ENCODE measurements around the gene HS1BP3.

The HS1BP3 gene

DNA sequence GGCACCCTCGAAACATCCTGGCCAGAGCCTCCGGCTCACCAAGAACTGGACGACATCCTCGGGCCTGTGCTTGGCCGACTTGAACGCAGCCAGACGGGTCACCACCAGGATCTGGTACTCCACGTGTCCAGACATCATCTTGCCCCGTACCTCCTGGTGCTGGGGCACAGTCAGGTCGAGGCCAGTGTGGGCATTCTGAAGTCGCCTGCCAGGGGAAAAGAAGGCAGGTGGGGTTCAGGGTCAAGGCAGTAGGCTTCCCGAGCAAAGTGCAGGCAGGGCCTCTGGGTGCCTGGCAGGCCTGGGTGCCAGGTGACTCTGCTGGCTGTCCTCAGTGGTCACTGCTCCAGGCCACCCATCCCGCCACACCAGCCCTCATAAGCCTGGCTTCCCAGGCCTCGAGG is 5.6 kb downstream of the HS1BP3 start:
- no peak for DNase-seq

DNA sequence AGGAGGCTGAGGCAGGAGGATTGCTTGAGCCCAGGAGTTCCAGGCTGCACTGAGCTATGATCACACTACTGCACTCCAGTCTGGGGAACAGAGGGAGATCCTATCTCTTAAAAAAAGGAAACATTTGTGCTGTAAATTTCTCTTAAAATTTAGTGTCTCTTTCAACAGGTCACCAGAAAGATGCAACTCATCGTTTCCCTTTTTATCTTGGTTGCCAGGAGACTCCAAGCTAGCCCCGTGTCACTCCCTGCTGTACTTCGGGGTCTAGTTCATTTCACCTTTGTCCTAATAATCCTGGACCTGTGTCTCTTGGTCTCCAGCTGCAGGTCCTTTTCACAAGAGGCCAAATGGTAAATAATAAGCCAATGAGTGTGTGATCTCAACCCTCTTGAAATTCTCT is 7.1 kb downstream of the HS1BP3 start:
- no peak for DNase-seq

DNA sequence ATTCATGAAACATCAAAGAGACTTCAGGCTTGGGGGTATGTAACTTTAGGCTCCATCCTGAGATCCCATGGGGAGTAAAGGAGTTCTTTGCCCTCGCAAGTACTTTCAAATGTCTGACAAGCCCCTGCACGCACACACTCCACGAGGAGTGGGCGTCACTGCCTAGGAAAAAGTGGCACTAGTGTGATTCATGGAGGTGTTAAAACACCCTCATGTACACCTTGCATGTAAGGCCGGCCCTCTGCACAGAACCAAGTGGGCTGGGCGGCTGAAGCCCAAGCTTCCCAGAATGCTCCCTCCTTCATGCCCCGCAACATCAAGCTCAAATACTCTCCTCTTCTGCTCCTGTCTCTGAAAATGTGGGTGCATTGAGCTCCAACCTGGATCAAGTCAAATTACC is 7.8 kb downstream of the HS1BP3 start:
- DNase-seq: no peak

DNA sequence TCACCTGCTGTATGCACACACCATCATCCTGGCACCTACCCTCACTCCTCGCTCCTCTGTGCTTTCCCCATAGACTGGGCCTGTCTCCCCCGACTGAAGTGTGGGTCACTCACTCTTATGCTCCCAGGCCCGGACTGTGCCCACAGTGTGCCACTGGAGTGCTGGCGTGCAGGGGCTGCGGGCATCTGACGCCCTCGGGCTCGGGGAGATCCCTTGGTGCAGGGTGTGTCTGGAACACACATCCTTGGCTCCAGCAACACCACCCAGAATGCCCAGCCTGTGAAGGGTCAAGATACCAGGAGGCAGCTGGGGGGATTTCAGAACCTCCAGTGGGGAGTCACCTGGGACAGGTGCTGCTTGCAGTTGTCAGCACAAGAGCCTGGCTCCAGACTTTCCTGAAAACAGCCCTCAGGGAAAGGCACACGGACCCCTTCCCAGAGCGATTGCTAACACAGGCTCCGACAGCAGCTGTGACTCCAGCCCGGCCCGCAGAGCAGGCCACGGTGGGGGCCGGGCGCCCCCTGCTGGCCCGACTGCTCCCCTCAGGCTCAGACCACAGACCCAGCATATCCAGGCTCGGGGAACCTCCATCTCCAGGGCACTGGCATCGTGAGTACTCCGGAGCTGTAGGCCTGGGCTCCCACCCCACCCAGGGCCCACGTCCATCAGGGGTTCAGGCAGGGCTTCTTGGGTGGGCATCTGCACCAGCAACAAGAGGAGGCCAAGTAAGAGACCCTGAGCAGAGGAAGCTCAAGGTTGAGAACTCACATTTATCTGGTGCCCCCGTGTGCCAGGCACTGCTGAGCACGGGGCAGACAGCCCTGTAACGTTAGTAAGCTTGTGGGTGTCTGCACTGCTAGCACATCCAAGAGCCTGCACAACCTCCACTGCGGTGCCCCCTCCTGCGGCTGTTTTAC is 8.6 kb downstream of the HS1BP3 start:
- DNase-seq: peak; percentile 76

DNA sequence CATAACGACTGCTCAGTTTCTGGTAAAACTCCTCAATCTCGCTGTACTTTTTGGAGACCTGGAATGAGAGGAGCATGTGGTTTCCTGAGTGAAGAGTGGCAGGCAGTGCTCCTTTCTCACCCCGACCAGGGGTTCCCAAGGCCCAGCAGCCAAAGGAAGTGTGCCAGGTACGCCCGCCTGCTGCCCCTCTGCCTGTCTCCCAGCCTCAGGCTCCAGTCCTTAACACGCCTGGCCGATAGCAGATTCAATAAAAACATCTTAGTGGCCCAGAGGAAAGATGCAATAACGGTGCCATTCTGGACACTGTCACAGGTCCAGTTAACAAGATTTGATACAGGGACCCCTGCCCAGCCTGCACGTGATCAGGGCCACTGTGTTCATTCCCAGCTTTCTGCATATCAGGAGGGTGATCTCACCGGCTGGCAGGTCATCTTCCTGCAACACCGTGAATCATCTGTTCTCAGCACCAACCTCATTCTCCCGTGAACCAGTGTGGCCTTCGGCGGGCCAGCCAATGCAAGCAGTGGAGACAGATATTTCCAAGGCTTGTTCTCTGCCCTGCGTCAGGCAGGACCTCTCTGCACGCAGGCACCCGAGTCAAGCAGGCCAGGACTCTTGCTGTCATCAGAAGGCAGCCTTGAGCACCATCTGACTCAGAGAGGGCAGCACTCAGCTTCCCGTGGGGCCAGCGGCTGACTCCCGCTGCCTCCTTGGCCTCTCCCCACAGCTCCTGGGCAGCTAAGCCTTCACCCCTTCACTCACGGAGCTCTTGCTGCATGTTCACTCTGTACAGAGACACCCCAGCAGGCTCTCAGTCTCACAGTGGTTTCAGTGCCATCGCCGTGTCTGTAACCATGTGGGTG is 9.5 kb downstream of the HS1BP3 start:
- no peak for DNase-seq

DNA sequence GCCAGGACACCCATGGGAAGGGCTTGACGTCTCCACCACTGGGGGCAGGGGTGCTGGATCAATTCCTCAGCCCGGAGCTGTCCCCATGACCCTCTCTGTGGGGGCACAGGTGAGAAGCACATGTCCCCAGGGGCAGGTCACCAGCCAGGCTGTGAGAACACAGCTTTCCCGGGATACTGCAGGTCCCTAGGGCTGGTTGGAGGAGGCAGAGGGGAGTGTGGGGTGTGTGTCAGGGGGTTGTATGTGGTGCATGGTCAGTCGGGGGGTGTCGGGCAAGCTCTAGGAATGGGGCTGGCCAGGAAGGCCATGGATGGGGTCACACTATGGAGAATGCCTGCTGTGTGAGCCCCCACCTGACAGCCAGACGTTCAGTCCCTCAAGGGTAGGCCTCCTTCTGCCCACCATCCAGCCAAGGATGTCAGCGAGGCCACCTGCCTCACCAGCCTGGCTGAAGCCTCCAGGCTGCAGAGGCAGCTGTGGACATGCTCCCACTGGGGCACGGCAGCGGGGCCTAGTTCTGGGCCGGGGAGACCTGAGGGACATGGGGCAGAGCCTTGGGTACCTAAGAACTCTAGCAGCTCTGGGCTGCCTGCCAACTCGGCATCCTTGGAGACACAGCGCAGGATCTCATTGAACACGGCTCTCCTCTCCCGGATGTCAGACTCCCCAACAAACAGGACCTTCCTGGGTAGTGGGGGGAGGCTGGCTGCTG is 10.3 kb downstream of the HS1BP3 start:
- no peak for DNase-seq

DNA sequence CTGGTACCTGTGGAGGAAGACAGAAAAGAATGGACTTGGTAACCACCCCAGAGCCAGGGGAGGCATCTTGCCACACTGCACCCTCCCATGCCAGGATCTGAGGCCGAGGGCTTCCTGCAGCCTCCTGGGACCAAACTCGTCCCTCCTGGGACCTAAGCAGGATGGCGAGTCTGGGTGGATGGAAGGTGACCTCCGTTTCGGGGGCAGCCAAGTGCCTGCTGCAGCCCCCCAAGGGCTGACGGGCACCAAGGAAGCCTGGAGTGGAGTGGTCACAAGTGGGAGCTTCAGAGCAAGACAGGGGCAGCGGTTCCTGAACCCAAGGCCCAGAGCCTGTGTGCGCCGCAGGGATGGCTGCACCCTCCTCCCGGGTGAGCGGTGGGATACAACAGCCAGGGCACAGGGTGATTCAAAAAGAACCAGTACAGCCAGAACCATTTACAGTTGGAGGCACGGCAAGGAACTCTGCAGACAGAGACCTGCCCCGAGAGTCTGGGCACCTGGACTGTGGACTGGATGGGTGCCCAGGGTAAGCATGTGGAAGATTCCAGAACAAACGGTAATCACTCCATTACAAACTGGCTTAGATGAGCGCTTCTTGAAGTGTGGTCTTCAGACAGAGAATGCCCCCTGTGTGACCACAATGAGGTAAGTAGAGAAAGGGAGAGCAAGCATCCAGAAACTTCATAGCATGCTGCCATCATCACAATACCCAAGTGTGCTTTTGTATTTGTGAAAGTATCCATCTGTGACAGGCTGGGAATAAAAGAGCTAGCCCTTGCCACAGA is 12.1 kb downstream of the HS1BP3 start:
- no peak for DNase-seq

DNA sequence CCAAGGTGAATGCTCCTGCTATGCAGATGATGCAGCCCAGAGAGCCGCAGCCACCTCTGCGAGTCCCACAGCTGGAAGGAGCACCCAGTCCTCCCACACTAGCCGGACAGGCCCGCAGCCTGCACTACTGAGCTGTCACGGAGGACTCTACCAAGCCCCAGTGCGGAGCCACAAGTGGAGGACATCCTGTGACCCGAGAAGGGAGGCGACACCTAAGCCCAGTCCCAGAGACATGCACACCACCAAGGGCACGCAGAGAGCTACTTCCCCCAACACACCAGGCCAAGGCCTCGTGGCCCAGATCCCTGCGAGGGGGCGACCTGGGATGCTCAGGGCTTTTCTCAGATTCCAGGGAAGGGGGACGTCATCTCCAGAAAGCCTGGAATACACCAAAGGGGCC is 12.9 kb downstream of the HS1BP3 start:
- no peak for DNase-seq

DNA sequence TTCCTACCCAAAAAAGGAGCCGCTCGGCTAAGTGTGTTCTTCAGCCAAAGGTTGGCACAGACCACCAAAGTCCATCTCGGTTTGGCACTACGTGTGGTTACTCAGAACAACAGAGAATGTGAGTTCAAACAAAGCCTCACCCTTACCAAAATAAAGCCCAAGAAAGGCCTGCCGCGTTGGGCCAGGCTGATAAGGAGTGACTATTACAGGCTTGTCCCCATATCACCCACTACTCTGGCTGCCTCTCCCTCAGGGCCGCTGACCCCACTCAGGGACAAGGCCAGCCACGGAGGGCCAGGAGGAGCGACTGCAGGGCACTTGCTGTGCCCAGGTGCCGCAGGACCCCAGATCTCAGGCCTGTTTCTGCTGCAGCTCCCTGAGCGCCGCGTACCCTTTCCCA is 13.8 kb downstream of the HS1BP3 start:
- DNase-seq: no peak

DNA sequence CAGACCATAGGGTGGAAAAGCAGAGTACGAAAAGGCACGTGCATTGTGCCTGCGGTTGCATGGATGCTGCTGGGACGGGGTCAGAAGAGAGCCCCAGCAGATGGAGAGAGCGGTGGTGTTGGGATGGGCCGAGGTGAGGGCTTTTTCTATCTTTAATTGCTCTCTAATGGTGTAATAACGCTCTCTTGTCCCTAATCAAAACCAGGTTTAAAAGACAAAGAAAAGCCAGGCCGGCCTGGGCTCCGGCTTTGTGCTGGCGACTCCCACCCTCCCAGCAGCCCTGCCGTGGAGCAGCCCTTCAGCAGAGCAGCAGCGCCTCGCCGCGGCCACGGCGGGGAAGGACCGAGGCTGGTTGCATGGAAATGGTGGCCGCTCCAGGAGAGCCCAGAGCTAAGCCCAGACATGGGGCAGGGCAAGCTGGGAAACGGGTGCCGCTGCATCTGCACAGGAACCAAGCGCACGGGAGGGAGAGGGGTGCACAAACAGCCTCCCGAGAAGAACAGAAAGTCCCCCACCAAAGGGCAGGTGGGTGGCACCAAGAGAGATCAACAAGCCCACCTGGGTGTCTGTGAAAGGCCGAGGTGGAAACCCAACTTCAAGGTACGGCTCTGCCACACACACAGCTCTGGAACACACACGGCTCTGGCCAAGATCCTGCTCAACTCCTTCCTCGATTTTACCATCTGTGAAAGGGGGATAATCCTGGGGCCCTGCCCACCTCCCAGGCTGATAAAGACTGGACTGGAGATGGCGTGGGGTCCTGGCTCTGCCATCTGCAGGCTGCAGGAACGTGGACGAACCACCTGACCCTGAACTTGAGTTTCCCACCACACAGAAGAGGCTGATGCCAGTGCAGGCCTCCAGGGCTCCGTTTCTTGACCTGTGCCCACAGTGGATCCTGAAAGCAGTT is 15.0 kb downstream of the HS1BP3 start:
- peak; percentile 21 for DNase-seq

DNA sequence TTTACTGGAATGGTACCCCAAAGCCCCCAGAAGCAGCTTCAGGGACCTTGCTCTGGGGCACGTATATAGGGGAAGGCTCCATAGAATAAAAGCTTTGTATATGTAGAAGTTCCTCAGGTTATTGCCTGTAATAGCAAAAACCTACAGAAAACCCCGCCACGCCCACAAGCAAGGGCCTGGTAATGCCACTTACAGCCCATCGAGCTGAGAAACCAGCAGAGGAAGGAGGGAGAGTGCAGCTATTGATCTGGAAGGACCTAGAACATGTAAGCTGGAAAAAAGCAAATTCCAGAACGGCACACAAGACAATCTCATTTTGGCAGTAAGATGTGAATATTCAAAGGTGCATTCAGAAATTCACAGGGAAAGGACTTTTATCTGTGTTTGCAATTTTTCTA is 15.8 kb downstream of the HS1BP3 start:
- DNase-seq: no peak

DNA sequence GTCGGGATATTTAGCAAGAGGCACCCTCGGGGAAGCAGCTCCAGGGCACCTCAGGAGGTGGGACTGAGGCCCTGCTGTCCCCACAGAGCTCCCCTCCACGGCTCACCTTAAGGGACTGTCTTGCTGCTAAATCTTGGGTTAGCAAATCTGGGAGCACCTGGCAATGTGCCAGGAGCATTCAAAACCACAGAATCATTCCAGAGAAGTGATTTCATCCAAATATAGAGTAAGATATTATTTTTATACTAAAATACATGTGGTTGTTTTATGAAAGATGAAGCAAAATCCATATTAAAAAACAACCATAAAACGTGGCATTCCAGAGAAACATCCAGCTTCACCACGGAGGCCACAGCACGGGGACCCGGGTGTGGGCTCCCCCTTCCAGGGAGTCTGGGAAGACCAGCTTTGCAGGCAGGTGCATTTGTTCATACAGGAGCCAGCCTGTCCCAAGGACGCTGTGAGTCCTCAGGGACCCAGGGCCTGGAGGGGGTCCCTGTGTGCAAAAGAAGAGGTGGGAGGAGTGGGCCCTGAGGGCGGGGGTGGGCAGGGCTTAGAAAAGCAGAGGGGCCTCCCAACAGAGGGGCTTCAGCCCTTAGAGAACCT is 16.3 kb downstream of the HS1BP3 start:
- no peak for DNase-seq

DNA sequence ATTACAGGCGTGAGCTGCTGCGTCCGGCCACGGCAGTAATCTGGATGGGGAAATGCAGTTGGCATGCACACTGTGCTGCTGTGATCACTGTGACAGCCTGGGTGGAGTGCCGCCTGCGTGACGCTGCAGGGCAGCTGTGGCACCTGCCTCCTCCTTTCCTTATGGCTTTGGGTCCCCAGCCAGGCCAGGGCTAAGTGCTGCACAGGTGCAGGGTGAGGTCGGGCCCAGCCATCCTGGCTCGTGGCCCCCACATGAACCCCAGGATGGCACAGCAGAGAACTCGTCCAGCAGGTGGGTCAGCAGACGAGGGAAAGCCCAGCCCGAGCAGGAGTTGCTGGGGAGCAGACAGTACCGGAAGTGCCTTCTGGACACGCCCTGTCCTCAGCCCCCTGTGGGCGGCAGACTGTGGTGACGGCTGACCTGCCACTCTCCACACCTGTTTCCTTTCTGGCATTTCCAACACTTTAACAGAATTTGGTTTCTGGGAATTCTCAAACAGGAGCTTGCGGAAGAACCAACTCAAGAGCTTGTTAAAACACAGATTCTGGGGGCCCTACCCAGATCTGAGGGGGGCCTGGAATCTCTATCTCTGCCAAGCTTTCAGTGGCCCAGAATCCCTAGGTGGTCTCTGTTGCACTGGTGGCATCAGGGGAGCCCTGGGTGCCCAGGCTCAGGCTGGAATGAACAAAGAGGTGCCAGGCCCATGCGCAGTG is 16.9 kb downstream of the HS1BP3 start:
- DNase-seq: no peak

DNA sequence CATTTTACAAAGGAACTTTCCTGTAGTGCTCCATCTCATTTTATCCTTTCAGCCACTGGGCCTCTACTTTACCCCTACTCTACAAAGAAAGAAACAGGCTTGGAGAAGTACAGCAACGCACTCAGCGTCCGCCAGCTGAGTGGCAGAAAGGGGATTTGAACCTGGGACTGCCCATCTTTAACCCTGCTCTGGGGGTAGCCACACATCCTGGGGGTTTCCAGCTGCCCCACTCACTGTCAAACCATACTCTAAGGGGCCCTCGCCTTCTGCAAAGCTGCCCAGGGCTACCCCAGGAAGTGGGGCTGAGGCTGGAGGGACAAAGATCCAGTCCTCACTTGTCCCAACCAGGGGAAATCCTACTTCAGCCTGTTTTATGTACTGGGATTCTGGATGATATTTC is 17.9 kb downstream of the HS1BP3 start:
- DNase-seq: no peak

DNA sequence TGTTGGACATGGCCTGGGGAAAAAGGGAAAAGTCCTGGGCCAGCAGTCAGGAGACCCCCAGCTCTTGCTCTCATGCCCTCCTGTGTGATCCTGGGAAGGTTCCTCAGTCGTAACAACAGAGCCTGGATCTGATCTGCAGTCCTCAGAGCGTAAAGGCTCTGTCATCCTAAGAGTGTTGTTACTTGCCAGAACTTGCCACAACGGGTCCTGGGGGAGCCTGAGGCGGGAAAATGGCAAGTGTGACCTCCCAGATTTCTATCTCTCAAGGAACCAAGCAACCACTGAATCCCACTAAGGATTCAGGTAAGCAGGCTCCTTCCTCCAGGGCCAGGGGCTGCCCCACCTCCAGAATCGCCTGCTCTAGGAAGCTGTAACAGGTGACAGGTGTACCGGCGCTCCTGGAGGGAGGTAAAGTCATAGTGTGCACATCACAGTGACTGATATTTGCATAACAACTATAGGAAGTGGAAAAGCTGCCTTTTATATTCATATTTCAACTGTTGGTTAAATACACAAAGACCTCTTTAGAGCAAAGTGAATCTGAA is 18.4 kb downstream of the HS1BP3 start:
- DNase-seq: no peak

DNA sequence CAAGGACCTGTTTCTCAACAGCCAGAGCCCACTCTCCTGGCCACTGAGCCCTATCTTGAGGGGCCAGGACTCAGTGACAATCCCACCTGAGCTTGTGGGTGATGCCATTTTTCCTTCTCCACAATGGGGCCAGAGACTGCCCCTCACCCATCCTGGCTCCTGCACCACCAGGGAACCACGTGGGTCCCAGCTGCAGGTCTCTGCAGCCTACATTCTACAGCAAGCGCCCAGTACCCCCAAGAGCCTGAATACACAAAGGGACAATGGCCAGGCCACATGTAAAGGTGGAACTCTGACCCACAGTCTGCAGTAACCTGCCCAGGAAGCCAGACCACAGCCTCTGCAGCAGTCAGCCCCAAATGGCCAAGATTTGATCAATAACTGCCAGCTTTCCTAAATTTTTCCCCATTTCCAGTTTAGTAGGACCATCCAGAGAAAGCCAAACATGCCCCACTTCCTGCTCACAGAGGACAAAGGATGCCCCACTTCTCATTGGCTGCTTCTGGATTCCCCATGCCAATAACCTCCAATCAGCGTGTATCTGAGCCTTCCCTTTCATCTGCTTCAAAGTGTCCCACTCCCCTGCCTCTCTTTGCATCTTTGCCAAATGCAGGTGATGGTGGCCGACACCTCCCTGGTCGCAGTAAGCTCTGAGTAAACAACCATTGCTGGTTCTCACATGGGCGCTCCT is 19.1 kb downstream of the HS1BP3 start:
- DNase-seq: no peak

DNA sequence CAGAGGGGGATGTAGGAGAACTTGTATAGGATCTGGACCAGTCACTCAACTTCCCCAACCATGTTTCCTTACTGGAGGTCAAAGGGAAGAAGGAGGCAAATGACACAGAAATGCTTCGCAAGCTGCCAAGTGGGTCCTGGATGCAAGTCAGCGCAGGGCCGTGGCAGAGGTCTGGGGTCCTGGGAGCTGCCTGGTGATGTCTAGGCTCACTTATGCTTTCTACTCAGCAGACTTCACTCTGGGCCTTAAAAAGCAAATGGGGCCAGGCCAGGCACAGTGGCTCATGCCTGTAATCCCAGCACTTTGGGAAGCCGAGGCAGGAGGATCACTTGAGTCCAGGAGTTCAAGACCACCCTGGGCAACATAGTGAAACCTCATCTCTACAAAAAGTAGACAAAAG is 19.9 kb downstream of the HS1BP3 start:
- DNase-seq: no peak

DNA sequence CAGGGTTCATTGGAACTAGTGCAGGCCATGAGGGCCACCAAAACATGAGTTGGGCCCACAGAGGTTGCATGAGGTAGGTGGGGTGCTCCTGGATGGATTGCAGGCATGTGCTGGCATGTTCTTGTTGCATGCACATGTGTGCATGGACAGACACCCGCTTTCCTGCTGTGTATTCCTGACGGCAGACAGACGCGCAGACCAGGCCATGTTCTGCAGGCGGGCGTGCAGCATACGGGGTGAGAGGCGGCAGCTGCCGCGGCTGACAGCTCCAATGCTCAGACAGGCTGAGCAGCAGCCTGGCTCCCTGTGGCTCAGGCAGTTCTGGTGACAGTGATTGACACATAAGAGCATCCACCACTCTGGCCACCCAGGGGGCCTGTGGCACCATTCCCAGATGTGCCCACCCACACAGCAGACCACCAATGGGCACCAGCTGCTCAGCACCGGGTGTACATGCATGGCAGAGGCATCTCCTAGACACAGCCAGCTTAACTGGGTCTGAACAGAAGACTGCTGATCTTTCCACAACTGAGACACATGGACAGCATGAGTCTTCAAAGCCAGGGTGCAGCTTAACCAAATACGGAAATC is 21.2 kb downstream of the HS1BP3 start:
- DNase-seq: no peak

DNA sequence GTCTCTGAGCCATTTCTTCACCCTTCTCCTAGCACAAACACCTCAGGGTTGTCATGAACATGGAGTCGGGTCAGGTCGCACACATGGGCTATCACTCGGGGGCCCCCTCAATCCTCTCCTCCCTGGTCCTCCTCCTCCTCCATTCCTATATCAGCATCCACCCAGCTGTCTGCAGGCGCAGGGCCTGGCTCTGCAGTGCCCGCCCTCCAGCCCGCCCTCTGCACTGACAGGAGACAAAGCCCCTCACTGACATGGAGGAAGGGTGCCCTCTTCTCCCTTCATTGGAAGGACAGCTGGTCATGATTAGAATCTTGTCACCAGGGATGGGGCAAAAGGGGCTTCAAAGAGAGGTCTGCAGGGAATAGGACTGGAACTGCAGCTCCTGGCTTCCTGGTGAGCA is 21.7 kb downstream of the HS1BP3 start:
- no peak for DNase-seq
